Esophagus squamous epithelium (tissue), 4 donors: ENCODE measurements around the gene SLC7A6OS.

Experiments
- POLR2A ChIP-seq, 4 donors: fragments of 450-650 bp; IDR thresholded peaks; one replicate each; pipeline ENCODE4 v1.6.1; 2017; ENCODE audit warnings: antibody characterized with exemption in 4 of 4, mild to moderate bottlenecking in 4 of 4, moderate library complexity in 3 of 4
- TF ChIP-seq, protein P1 (sequence below), 6 experiments: fragments of 450-650 bp in 4 of 6; fragments of 200-600 bp in 2 of 6; sonication (generic) in 2 of 6; IDR thresholded peaks; one replicate each; pipeline ENCODE4 v1.5.1; 2016 to 2019; ENCODE audit warnings: antibody characterized with exemption in 6 of 6, mild to moderate bottlenecking in 4 of 6, moderate library complexity in 4 of 6

DNA sequence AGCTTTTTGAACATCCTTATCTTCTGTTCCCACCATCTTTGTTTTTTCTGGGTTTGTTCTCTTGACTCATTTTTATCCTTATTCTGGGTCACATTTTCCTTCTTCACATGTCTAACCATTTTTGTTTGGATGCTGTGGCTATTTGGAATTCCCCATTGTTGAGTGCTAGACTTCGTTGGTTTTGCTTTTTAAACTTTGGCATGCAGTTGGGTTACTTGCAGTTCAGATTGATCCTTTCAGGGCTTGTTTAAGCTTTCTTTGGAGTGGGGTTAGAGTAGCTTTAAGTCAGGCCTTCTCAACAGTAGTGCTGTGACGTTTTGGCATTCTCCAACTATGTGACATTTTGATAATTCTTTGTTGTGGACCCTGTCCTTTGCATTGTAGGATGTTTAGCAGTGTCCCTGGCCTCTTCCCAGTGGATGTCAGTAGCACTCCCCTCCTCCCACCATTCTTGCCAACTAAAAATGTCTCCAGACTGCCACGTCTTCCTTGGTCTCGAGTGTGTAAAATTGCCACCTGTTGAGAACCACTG is 21.2 kb upstream of the SLC7A6OS start:
- TF ChIP-seq, protein P1, sequence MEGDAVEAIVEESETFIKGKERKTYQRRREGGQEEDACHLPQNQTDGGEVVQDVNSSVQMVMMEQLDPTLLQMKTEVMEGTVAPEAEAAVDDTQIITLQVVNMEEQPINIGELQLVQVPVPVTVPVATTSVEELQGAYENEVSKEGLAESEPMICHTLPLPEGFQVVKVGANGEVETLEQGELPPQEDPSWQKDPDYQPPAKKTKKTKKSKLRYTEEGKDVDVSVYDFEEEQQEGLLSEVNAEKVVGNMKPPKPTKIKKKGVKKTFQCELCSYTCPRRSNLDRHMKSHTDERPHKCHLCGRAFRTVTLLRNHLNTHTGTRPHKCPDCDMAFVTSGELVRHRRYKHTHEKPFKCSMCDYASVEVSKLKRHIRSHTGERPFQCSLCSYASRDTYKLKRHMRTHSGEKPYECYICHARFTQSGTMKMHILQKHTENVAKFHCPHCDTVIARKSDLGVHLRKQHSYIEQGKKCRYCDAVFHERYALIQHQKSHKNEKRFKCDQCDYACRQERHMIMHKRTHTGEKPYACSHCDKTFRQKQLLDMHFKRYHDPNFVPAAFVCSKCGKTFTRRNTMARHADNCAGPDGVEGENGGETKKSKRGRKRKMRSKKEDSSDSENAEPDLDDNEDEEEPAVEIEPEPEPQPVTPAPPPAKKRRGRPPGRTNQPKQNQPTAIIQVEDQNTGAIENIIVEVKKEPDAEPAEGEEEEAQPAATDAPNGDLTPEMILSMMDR (IDR thresholded peaks at IDR 0.05): no peak
- TF ChIP-seq POLR2A (IDR thresholded peaks at IDR 0.05): no peak
